GM19438 (cell line): ENCODE data around the gene SPANXN1.
"Not testable (repeated sequence)": the region's sequence is repeated elsewhere in the genome, so short reads cannot be mapped to it uniquely, and the experiment has no call there.

Source experiments
- ATAC-seq: cut with Tn5 transposase; IDR thresholded peaks from one replicate; pipeline ENCODE4 v1.9.1; 2021; ENCODE audit warnings: low read depth; ENCODE audit not compliant: unreplicated experiment

Gene SPANXN1, protein sequence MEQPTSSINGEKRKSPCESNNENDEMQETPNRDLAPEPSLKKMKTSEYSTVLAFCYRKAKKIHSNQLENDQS

DNA sequence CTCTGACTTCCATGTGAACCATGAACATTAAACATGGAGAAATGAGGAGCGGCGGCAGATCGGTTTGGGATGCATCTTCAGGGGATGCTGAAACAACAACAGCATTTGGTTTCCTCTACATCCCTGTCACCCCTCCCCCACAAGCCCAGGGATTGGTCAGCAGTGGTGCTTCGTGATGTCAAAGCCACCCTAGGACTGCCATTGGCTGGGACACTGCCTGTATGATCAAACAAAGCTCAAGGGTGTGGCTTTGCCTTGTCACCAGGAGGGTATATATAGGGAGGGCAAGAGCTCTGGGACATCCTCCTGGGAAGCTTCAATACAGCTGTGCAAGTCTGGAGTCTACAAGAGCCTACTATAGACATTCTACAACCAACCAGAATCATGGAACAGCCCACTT lies at the start of gene SPANXN1:
Gene SPANXN1, plus strand, starts transcription at position 301 of the 400 bp plus-strand sequence. Its CDS starts 84 bp downstream, at position 385.
- not testable (repeated sequence) for ATAC-seq

GRCh38 chrX:145199078-145199477 lies 48.2 kb upstream of the SPANXN1 start:
- ATAC-seq, result no peak

DNA sequence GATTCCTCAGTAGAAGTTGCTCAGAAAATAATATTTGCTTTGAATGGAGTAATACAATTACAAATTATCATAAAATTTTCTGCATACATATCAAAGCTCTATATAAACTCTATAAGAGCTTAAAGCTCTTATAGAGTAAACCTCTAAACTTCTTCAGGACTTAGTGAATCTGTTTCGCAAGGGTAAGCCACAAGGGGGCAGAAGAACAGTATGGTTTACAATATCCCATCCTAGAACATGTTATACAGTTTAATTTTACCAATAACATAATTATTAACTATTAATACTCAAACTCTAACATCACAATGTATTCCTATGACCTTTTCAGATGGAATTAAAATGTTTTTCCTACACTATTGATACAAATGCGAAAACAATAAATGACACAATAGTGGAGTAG lies 33.8 kb upstream of the SPANXN1 start:
- no peak for ATAC-seq

GRCh38 chrX:145292218-145292617 lies 44.9 kb downstream of the SPANXN1 start:
- ATAC-seq, result no peak
